Urothelium cell line (cell line): Measurements from ENCODE around the gene CCDC149.
A peak's percentile ranks its signal among the peaks of the same experiment; 100 is the strongest.
"Not testable (repeated sequence)": the region's sequence is repeated elsewhere in the genome, so short reads cannot be mapped to it uniquely, and the experiment has no call there.

Source experiments
- DNase-seq: peaks from one replicate; pipeline ENCODE4 v3.0.0; 2011; ENCODE audit warnings: low spot score, mixed read lengths
- FAIRE-seq: peaks from 2 replicates; lab custom pipeline; 2011; peaks lifted over from hg19 to GRCh38; lab: Jason Lieb, UNC

Gene CCDC149

DNA sequence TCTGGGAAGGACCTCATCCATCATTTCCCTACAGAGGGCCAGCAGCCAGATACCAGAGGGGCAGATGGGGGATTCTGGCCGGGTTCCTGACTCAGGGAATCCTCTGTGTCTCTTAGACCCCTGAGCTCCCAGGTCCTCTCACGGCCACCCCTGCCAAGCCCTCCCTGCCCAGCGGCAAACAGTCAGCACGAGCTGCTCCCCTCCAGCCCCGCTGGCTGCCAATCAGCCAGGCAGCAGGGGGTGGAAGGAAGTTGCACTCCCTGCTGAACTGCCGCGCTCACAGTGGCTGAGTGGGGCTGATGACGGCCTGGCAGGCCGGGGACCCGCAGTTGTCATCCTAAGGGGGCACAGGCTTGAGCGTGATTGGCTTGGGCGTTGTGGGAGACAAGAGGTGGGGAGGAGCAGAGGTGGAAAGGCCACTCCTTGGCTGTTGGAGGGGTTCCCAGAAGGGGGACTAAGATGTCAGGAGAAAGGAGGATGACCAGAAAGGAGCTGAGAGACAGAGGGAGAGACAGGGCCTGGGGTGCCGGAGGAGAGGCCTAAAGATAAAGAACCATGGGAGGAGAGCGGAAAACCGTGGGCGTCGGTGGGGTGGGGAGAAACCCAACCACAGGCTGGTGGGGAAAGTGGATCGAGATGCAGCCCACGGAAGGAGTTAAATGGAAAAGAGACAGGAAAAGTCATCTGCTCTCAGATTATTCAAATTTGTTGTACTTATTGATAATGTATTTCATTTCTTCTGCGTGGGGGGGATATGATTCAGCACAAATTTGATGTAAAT, 4.4 kb upstream of the CCDC149 start:
- no peak for FAIRE-seq
- no peak for DNase-seq

DNA sequence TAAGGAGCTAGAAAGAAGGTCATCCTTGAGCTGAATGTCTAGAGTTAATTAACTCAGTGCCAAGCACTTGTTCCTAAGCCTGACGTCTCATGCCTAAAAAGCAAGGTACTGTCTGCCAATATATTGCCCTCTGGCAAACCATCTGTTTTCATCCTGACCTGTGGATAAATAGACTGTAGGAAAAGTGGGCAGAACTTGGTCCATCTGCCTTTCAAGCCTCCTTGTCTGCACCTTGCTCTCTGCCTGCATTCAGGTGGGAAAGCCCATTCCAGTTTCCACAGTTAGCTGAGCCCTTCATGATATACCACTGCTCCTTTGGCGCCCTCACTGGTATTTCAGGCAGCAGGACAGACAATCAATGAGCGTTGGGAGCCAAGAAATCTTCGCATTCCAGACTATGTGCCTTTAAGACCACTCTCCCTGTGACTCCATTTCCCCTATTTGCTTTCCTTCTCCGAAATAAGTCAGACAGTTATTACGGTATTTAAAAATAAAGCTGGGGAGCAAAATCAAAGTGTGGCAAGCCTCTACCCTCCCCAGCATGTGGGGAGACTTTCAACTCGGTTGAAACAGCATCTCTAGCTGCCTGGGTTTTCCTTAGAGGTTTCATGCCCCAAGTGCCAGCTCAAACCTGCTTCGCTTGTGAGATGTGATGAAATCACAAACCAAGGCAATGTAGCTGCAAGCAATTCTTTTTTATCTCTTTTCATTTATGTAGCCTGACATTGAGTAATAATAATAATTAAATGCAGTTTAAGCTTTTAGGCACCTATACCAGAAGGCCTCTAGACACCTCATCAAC, 2.5 kb upstream of the CCDC149 start:
- FAIRE-seq (no peak), DNase-seq (no peak)

DNA sequence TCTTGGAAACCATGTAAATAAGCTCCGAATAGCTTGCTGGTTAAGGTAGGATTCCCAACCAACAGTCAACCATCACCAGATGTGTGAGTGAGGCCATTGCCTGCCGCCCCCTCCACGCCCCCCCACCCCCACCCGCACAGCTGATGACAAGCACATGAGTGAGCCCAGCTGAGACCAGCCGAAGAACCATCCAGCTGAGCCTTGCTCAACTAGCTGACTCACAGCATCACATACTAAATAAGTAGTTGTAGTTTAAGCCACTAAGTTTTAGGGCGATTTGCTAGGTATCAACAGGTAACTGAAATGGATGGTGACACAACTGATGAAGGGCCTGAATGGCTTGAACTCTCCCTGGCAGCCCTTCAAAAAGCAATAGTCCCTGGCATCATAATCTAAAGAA, 1.6 kb upstream of the CCDC149 start:
- FAIRE-seq (no peak), DNase-seq (no peak)

DNA sequence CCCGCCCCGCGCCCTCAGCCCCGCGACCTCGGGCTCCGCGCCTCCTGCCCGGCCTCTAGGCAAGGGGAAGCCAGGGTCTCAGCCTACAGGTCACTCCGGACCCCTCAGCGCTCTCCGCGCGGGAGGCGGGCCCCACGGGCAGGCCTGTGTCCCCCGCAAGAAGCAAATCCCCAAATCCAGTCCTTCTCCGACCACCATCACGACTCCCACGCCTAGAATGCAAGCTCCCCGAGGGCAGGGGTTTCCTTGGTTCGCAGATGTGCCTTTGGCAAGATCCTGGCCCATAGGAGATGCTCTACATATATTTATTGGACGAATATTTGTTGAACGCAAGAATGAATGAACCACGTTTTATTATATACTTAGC, 260 bp upstream of the CCDC149 start:
- DNase-seq (no peak), FAIRE-seq (no peak)

DNA sequence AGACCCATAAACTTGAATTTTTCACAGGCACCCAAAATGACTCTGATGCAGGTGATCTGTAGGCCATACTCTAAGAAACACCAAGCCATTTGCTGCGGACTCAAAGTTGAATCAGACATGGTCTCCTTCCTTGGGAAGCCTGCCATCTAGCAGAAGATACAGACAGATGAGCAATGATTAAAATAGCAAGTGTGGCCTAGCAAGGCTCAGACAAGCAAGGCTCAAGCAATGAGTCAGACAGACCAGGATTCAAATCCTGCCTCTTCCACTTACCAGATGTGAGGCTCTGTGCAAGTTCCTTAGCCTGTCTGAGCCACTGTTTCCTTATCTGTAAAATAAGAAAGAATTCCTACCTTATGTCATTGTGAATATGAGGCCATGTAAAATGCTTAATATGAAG, 2.3 kb downstream of the CCDC149 start:
- FAIRE-seq: no peak
- no peak for DNase-seq

DNA sequence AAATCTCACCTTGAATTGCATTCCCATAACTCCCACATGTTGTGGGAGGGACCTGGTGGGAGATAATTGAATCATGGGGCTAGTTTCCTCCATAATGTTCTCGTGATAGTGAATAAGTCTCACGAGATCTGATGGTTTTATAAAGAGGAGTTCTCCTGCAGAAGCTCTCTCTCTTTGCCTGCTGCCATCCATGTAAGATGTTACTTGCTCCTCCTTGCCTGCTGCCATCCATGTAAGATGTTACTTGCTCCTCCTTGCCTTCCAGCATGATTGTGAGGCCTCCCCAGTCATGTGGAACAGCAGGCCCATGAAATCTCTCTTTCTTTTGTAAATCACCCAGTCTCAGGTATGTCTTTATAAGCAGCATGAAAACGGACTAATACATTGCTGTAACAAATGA, 3.2 kb downstream of the CCDC149 start:
- not testable (repeated sequence) for DNase-seq, FAIRE-seq

DNA sequence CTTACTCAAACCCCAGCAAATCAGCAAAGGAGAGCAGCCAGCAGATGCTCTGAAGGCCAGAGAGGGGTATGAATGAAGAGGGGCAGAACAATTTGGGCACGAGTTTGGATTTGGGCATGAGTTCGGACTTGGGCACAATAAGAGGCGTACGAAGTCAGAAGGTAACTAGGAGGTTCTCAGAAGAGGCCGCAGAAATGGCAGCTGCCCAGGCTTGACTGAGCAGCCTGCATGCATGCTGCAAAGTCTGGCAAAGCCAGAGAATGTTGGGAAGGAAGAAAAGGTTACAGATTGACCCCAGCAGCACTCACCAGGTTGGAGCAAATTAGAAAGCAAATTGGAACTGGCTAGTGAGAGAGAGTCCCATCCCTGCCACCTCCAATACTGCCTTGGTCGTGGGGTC, 15.2 kb downstream of the CCDC149 start:
- FAIRE-seq (no peak), DNase-seq (no peak)

DNA sequence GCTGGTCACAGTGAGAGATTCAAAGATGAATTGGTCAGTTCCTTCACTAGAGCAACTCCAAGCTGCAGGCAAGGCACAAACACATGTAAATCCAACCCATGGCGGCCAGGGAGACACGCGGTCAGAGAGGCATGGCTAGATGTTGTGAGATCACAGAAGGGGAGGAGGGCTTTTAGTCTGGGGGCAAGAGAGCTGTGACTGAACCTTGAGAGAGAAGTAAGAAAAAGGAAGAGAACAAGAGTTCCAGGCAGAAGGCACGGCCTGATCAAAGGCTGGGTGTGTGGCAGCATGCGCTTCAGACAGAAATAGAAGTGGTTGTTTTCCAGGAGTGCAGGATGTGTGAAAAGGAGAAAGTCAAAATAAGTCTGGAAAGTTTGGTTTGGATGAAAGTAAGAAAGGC, 15.9 kb downstream of the CCDC149 start:
- FAIRE-seq (no peak), DNase-seq (no peak)

DNA sequence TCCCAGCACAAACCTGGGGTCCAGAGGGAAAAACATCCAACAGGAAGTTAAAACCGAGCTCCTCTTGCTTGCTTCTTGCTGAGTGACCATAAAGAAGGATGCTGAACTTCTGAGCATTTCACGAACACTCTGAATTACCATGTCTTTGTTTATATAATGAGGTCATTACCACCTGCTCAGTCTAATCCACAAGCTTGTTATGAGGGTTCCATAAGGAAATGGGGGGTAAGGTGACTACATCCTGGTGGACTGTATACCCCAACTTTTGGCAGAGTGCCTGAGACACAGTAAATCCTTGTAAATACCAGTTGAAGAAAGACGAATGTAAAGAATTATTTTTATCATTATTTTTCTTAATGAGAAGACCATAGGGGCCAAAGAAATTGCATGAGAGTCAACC, 16.8 kb downstream of the CCDC149 start:
- no peak for FAIRE-seq
- no peak for DNase-seq

DNA sequence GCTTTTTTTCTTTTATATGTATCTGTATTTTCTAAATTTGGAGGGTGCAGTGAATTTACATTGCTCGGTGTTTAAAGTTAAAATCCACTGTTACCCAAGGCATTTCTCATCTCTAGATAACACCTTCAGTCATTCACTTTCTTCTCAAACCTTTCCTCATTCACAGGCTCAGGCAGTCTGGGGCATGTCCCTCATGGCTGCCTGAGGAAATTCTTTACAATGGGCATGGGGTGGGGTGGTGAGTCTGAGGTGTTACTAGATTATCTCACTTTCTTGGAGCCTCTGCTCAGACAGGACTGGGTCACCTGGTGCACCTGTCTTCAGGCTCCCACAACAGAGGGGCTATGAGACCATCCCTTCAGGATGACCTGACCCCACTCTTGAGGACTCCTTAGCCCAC, 17.4 kb downstream of the CCDC149 start:
- FAIRE-seq (no peak), DNase-seq (no peak)

DNA sequence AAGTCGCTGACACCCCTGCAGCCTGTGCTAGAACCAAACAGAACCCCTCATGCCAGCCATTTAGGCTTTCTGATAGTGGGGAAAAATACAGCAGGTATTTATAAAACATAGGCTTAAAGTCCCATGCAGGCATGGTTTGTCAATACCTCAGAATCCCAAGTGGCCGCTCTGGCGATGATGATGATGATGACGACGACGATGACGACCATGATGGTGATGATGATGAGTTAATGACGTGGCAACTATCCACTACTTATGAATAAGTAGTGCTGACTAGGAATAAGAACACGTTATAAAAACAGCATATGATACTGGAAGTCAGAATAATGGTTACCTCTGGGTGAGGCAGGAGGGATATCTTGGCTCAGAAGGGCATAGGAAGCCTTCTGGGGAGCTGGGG, 18.0 kb downstream of the CCDC149 start:
- FAIRE-seq: no peak
- no peak for DNase-seq

DNA sequence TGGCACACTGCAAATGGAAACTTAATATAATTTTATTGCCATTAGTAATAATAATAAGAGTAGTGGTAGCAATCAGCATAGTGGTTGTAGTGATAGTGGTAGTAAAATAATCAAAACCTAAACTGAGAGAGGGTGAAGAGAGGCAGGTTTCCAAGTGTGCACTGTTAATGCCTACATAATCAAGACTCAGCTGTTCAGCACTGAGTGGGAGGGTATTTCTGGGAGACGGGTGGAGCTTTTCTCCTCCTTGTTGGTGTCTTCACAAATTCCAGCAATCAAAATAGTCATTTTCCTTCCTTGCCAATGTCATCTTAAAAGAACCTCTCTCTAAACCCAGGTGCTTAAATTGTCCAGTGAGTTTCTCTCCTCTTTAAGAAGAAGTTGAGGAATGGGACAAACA, 18.6 kb downstream of the CCDC149 start:
- DNase-seq (no peak), FAIRE-seq (no peak)

DNA sequence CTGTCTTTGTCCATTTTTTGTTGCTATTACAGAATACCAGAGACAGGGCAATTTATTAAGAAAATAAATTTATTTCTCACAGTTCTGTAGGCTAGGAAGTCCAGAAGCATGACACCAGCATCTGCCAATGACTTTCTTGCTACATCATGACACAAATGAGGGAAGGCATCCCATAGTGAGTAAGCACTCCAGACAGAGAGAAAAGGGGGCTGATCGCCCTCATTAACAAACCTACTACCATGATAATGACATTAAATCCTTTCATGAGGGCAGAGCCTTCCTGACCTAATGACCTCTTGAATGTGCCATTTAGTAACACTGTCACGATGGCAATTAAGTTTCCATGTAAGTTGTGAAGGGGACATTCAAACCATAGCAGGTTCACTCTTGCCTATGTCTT, 20.1 kb downstream of the CCDC149 start:
- no peak for DNase-seq
- FAIRE-seq: no peak

DNA sequence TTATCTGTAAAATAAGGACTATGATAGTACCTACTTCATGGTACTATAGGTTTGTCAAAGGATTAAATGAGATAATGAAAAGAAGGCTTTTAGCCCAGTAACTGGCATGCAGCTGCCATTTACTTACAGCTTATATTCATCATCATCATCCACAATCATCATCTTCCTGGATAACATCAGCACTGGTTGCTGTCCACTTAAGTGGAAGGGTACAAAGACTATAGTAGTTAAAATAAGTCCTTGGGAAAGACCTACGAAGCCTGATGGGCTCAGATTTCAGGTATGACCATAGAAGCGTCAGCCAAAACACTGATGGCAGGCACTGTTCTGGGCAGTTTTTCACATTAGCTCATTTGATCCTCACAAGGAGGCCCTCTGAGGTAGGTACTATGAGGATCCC, 20.6 kb downstream of the CCDC149 start:
- DNase-seq: no peak
- no peak for FAIRE-seq

DNA sequence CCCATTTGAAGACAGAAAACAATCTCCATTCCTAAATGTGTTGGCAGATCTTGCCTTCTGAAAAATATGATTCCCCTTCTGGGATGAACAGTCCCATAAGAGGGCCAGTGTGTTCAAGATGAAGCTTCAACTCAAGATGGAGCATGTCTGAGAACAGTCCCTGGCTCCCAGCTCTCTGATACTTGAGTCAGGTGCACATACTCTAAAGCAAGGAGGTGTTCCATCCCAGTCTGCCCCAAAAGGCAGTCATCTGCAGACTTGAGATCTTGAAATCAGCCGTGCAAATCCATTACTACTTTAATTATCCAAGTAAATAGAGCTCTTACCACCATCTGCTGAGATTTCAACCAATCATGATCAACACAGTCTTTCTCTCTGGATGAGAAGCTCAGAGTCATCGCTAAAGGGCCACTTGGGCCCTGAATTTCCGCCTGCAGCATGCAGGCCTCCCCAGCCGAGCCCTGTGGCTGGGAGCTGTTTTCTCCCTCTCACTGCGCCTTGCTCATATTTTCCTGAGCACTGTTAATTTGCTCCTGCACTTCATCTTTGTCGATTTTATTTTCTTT, 22.2 kb downstream of the CCDC149 start:
- DNase-seq (no peak), FAIRE-seq (no peak)

DNA sequence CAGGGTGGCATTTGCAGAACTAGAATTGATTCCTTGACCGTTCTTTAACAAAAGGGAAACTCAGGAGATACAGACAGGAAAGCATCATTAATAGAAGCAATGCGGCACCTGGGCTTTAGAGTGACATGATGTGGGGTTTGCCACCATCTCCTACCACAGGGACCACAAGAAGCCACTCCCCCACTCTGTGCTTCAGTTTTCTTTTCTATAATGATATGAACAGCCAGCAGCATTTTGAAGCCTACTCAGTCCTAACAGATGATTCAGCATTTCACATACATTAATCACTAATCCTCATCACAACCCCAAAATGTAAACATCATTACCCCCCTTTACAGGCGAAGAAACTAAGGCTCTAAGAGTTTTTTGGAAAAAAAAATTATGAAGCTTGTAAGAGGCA, 22.9 kb downstream of the CCDC149 start:
- DNase-seq: no peak
- FAIRE-seq: no peak

DNA sequence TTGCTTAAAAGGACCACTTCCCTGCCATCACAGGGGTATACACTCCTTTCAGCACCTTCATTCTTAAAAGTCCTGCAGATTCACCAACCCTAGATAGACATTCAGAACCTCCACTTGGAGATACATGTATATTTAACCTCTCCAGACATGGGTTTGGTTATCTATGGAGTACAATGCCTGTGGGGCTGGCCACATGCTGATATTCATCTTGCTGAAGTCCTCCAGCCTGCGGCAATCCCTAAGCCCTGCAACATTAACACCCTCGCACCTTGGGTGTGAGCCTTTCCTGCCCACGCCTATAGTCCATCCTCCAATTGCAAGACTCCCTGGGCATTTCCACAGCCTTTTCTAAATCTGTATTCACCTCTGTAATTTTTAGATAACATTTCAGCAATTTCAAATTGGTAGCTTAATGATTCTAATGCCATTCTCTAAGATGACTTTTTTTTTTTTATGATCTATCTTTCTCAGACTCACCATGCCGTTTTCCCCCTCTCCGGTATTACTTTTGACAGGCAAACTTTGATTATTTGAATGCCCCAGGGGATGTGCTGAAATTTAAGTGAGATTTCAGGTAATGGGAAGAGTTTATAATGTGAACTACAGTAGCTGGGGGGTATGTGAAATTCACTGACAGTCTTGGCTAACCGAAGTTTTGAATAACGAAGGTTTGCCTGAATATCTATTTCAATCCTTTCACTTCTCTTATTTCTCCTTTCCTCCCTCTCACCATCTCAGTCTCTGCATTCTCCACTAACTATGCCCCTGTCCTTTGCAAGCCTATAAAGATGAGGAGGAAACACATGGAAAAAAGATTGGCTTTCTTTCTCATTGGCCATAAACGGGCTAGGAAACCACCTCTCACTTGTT, 24.1 kb downstream of the CCDC149 start:
- no peak for FAIRE-seq
- no peak for DNase-seq

DNA sequence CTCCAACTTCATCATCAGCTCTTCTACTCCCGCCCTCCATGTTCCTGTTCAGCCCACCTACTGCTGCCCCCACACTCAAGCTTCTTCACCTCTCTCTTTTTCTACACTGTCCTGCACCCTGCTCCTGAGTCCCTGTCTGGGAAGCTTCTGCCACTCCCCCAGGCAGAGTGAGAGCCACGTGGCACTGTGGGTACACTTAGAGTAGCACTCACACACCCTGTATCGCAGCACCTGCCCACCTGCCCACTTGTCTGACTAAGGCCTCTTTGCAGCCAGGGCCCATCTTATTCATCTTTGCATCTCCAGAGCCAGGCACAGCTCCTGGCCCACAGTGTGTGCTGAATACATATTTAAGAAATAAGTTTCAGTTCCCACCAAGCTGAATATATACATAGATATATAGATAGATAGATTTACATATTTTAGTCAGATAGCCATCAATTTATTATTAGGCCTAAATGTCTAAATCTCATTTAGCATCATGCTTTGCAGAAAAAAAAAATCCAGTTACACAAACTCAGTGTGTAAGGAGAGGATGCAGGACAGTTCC, 24.9 kb downstream of the CCDC149 start:
- no peak for DNase-seq
- no peak for FAIRE-seq

DNA sequence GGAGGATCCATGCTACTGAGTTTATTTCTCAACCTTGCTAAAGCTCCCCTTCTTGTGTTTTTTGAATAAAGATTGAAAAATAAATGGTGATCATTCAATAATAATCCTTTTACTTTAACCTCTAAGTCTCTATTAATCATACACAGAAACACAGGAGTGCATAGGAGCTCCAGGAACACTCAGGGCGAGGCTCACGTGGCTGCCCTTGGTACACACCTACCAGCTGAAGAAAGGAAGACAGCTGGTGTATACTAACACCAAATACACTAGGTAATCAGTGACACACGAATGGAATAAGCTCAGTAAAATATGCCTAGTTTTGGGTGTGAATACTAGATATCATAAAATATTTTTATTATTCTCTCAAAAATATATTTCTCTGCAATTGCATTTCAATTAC, 26.2 kb downstream of the CCDC149 start:
- FAIRE-seq: no peak
- no peak for DNase-seq

DNA sequence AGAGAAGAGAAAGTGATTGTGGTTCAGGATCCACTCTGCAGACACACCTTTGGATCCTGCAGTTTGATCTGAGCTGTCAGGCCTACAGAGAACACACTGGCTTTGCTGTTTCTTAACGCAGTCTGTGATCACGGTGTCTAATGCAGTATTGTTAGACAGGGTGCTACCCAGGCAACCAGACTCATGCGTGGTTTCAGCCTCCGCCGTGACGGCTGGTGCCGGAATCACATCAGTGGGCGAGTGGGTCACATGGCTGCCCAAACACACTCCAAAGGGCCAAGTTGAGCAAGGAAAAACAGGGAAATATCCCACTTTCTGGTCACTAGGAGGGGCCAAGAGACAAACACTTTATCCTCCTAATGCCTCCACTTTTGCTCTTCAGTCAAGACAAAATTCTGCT, 27.5 kb downstream of the CCDC149 start:
- FAIRE-seq (no peak), DNase-seq (no peak)

DNA sequence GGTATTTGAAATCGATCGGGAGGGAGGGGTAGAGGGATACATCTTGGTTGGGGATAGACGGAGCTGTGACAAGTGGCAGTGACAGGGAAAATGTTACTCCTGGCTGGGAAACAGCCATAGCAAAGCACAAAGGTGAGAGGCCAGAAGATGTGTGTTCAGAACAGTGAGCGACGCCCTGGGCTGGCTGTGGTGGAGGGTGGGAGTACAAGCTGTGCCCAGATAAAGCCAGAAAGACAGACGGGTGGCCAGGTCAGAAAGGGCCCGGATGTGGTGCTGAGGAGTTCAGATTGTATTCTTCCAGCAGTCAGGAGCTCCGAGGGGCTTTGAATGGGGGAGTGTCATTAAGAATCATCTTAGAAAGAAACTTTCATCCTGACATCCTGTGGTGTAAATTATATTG, 27.9 kb downstream of the CCDC149 start:
- DNase-seq: peak; percentile 5
- no peak for FAIRE-seq
